ENCODE data around the gene SORBS1. TPM values are rescaled to one million over a fixed set of nuclear protein-coding genes. Genes with fewer than 3 reads are reported as not detected.

Gene SORBS1
- polyA plus RNA-seq, 1 donor from 2014 or later, result 39.5 TPM

- H3F3A ChIP-seq (ENCODE audit: insufficient read depth, low read length, poor library complexity, severe bottlenecking), result no peaks in the 10 kb centered on the region
- H2AFZ ChIP-seq (ENCODE audit: low read depth, low read length), result no peak overlapping the region
- no peaks in the 10 kb centered on the region for H3K27me3 ChIP-seq (ENCODE audit: insufficient read depth, low read depth, low read length)
- H3K27ac ChIP-seq (ENCODE audit: low read length), result no peak overlapping the region
- H3K9me3 ChIP-seq (ENCODE audit: low read length), result no peaks in the 10 kb centered on the region
- no peaks in the 10 kb centered on the region for H3K36me3 ChIP-seq (ENCODE audit: insufficient read depth, low read length)
- H3K4me3 ChIP-seq (ENCODE audit: low read length), result no peak overlapping the region
- no peaks in the 10 kb centered on the region for H4K20me1 ChIP-seq (ENCODE audit: insufficient read depth)
- H3K4me2 ChIP-seq (ENCODE audit: low read length), result no peak overlapping the region
- H3K9me2 ChIP-seq (ENCODE audit: insufficient read depth, low read length), result no peaks in the 10 kb centered on the region
- H3K79me2 ChIP-seq (replicated peaks; ENCODE audit: insufficient read depth, low read length), result no peaks in the 10 kb centered on the region
- no peak overlapping the region for H3K9ac ChIP-seq (ENCODE audit: low read length)
- TF ChIP-seq TAF1 (IDR thresholded peaks at IDR 0.05; ENCODE audit: low read depth) (no peak), EZH2 (IDR thresholded peaks at IDR 0.05; ENCODE audit: borderline replicate concordance, insufficient read depth, low read length, poor library complexity, severe bottlenecking) (no peak), CTCF (IDR thresholded peaks at IDR 0.05; ENCODE audit: poor library complexity, severe bottlenecking) (no peak), SMC3 (conservative IDR thresholded peaks at IDR 0.05; ENCODE audit: poor library complexity) (no peak), POLR2AphosphoS5 (IDR thresholded peaks at IDR 0.05) (no peak), EP300 (conservative IDR thresholded peaks at IDR 0.05; ENCODE audit: poor library complexity, severe bottlenecking) (no peak), RAD21 (conservative IDR thresholded peaks at IDR 0.05) (no peak), MXI1 (conservative IDR thresholded peaks at IDR 0.05; ENCODE audit: poor library complexity, severe bottlenecking) (no peak), REST (IDR thresholded peaks at IDR 0.05; ENCODE audit: borderline replicate concordance) (no peak)
These were observed 42.4 kb downstream of the SORBS1 start for GRCh38 chr10:95518455-95519452.

GRCh38 chr10:95517536-95518454, 43.4 kb downstream of the SORBS1 start:
- TF ChIP-seq POLR2AphosphoS5 (IDR thresholded peaks at IDR 0.05) (no peak), RAD21 (conservative IDR thresholded peaks at IDR 0.05) (no peak), EZH2 (IDR thresholded peaks at IDR 0.05; ENCODE audit: borderline replicate concordance, insufficient read depth, low read length, poor library complexity, severe bottlenecking) (no peak), MXI1 (conservative IDR thresholded peaks at IDR 0.05; ENCODE audit: poor library complexity, severe bottlenecking) (no peak), EP300 (conservative IDR thresholded peaks at IDR 0.05; ENCODE audit: poor library complexity, severe bottlenecking) (no peak), REST (IDR thresholded peaks at IDR 0.05; ENCODE audit: borderline replicate concordance) (no peak), SMC3 (conservative IDR thresholded peaks at IDR 0.05; ENCODE audit: poor library complexity) (no peak), CTCF (IDR thresholded peaks at IDR 0.05; ENCODE audit: poor library complexity, severe bottlenecking) (no peak), TAF1 (IDR thresholded peaks at IDR 0.05; ENCODE audit: low read depth) (no peak)
- Histone ChIP-seq H3F3A (ENCODE audit: insufficient read depth, low read length, poor library complexity, severe bottlenecking) (no peaks in the 10 kb centered on the region), H3K9ac (ENCODE audit: low read length) (no peak overlapping the region), H3K79me2 (replicated peaks; ENCODE audit: insufficient read depth, low read length) (no peaks in the 10 kb centered on the region), H3K36me3 (ENCODE audit: insufficient read depth, low read length) (no peaks in the 10 kb centered on the region), H3K9me2 (ENCODE audit: insufficient read depth, low read length) (no peaks in the 10 kb centered on the region), H3K4me2 (ENCODE audit: low read length) (no peak overlapping the region), H4K20me1 (ENCODE audit: insufficient read depth) (no peaks in the 10 kb centered on the region), H3K4me3 (ENCODE audit: low read length) (no peak overlapping the region), H2AFZ (ENCODE audit: low read depth, low read length) (no peak overlapping the region), H3K27ac (ENCODE audit: low read length) (no peak overlapping the region), H3K27me3 (ENCODE audit: insufficient read depth, low read depth, low read length) (no peaks in the 10 kb centered on the region), H3K9me3 (ENCODE audit: low read length) (no peaks in the 10 kb centered on the region)

Data from neural cell (in vitro differentiated cells).